GM12873 (cell line): Measurements from ENCODE around the gene DYTN.
A peak's percentile ranks its signal among the peaks of the same experiment; 100 is the strongest.

ENCODE experiments used
- CTCF ChIP-seq: IDR thresholded peaks from 2 replicates; pipeline ENCODE4 v1.5.1; 2012; ENCODE audit warnings: low read depth, mild to moderate bottlenecking, moderate library complexity, low read length, control low read depth; ENCODE audit not compliant: insufficient read depth; ENCODE audit errors: missing control alignments

DYTN gene

GRCh38 chr2:206696910-206697309 lies 21.3 kb downstream of the DYTN start:
- no peak for TF ChIP-seq CTCF

GRCh38 chr2:206693399-206694137 lies 24.6 kb downstream of the DYTN start:
- peak; percentile 63 for TF ChIP-seq CTCF

- TF ChIP-seq CTCF = no peak
These were observed 25.2 kb downstream of the DYTN start for GRCh38 chr2:206692971-206693370.

DNA sequence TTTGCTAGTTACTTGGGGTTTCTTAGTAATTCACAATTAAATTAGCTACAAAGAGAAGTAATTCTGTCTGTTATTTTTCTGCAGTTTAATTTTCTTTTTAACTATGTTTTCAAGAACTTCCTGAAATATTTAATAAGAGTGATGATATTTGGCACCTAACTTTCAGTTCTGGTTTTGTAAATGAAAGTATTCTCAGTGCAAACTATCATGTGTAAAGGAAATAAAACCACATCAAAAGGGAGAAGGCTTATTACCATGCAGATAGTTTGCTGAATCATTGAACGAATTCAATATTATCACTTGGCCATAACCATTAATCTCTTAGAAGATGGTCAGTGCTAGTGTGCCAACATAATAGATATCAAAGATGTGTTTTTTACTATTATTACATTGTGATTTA lies 29.2 kb downstream of the DYTN start:
- no peak for TF ChIP-seq CTCF

- no peak for TF ChIP-seq CTCF
These were observed 29.7 kb downstream of the DYTN start for GRCh38 chr2:206688453-206688852.

GRCh38 chr2:206683546-206683945 lies 34.6 kb downstream of the DYTN start:
- TF ChIP-seq CTCF = no peak

DNA sequence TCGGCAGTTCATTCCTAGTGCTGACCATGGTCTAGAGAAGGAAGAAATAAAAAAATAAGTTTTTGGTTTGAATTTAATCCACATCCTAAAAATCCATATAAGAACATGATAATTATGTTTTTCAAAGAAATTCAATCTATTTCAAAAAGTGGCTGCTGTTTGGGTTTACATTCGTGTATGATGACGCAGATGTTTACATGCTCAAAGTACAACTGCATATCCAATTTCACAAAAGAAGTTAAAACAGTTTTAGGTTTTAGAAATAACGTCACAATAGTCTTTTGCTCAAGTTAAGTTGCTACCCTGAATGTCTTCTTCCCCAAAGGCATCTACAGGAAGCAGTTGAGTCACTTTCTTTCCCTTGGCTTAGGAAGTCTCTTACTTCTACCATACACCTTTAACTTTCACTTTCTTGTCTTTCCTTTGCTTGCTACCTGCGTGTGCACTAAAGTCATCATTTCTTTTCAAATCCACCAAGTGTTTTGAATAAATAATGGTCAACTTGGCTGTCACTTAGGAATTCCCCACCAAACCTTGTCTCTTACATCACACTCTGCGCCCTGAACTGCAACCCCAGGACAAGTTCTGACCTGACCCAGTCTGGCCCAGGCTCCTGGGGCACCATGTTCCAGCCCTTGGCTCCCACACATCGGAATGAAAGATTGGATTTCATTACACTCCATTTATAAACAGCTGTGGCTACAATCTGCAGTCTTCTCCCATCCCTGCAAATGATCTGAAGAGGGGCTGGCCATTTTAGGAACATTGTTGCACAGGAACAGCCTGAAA lies 47.5 kb downstream of the DYTN start:
- TF ChIP-seq CTCF = no peak
